Smooth muscle cell (in vitro differentiated cells): ENCODE data around the gene CADPS. TPM values are rescaled to one million over a fixed set of nuclear protein-coding genes. Genes with fewer than 3 reads are reported as not detected.

Source experiments
- DNase-seq: peaks from one replicate; lab custom pipeline; 2025; ENCODE audit not compliant: unreplicated experiment; lab: John Stamatoyannopoulos, UW
- H2AFZ ChIP-seq: fragments of 200-600 bp; sonication (generic); 2 replicates; pipeline ENCODE4 v1.6.0; 2016; ENCODE audit warnings: antibody characterized with exemption, low read depth, mild to moderate bottlenecking
- H3F3A ChIP-seq: fragments of 200-600 bp; sonication (generic); 2 replicates; pipeline ENCODE4 v1.6.0; 2017; ENCODE audit warnings: antibody characterized with exemption, low read depth
- H3K27ac ChIP-seq: fragments of 200-600 bp; sonication (generic); 2 replicates; pipeline ENCODE4 v1.5.1; 2016; ENCODE audit warnings: low read depth, mild to moderate bottlenecking
- H3K27me3 ChIP-seq: fragments of 200-600 bp; sonication (generic); 2 replicates; pipeline ENCODE4 v1.6.1; 2016; ENCODE audit warnings: low read depth, mild to moderate bottlenecking
- H3K36me3 ChIP-seq: fragments of 200-600 bp; sonication (generic); 2 replicates; pipeline ENCODE4 v1.5.1; 2016; ENCODE audit warnings: low read depth
- H3K4me1 ChIP-seq: fragments of 200-600 bp; sonication (generic); 2 replicates; pipeline ENCODE4 v1.5.1; 2016; ENCODE audit warnings: low read depth
- H3K4me2 ChIP-seq: fragments of 200-600 bp; sonication (generic); 2 replicates; pipeline ENCODE4 v1.6.0; 2016; ENCODE audit warnings: mild to moderate bottlenecking
- H3K4me3 ChIP-seq: fragments of 200-600 bp; sonication (generic); 2 replicates; pipeline ENCODE4 v1.5.1; 2016; ENCODE audit warnings: mild to moderate bottlenecking
- H3K79me2 ChIP-seq: fragments of 200-600 bp; sonication (generic); 2 replicates; pipeline ENCODE4 v1.6.0; 2016; ENCODE audit warnings: low read depth, mild to moderate bottlenecking
- H3K9ac ChIP-seq: fragments of 200-600 bp; sonication (generic); 2 replicates; pipeline ENCODE4 v1.6.0; 2016; ENCODE audit warnings: low read depth
- H3K9me3 ChIP-seq: fragments of 200-600 bp; sonication (generic); replicated peaks from 2 replicates; pipeline ENCODE4 v1.5.1; 2016; ENCODE audit warnings: low read depth
- H4K20me1 ChIP-seq: fragments of 200-600 bp; sonication (generic); 2 replicates; pipeline ENCODE4 v1.6.0; 2016; ENCODE audit warnings: low read depth
- WGBS: methylation state at CpG from one replicate; pipeline ENCODE4 v1.1.7; 2016; ENCODE audit warnings: low lambda C conversion rate; 5-methylcytosine and 5-hydroxymethylcytosine counted together
- polyA plus RNA-seq: library from polyadenylated mRNA; unstranded; fragments of >200 nt; fragmentation: Nextera tagmentation; extraction: Ambion mirVana; gene quantifications from 2 replicates; pipeline ENCODE4 v1.2.1, GENCODE V29; 2016
- total RNA-seq: library from RNA; depleted of rRNA; stranded (reverse); fragments of >200 nt; gene quantifications from 2 replicates; pipeline ENCODE4 v1.2.3, GENCODE V29; 2014
- TF ChIP-seq, protein P1 (sequence below): fragments of 200-600 bp; sonication (generic); IDR thresholded peaks from 2 replicates; pipeline ENCODE4 v1.5.1; 2017; ENCODE audit warnings: borderline replicate concordance, mild to moderate bottlenecking, antibody characterized with exemption; ENCODE audit not compliant: insufficient read depth, poor library complexity, severe bottlenecking

Gene CADPS
- total and polyA plus RNA-seq, 2 experiments from 2014 or later: 4.4 to 38.4 TPM

DNA sequence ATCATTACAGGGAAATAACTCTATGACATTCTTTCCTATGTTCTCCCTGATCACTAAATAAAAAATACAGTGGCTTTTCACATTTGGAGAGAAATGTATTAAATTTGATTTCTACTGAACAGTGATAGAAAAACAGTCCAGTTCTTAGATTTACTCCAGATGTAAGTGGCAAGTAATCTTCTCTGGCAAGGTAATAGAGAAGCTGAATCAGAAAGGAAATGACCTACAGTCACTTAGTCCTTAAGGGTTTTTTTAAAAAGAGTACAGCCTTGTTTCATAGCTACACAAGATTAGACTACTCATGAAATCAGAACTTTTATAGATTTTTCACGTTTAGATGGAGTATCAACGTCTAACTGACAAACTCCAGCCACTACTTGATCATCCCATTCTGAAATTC lies 236.9 kb downstream of the CADPS start:
- no peaks in the 10 kb centered on the region for H3K36me3 ChIP-seq
- H3K4me3 ChIP-seq: no peak overlapping the region
- H3K27me3 ChIP-seq: peaks cover 4% of the 10 kb centered on the region
- WGBS: 86% methylated on average over 2 of the region's 2 CpGs
- H3K4me1 ChIP-seq: no peaks in the 10 kb centered on the region
- H3K27ac ChIP-seq: no peak overlapping the region
- TF ChIP-seq, protein P1, sequence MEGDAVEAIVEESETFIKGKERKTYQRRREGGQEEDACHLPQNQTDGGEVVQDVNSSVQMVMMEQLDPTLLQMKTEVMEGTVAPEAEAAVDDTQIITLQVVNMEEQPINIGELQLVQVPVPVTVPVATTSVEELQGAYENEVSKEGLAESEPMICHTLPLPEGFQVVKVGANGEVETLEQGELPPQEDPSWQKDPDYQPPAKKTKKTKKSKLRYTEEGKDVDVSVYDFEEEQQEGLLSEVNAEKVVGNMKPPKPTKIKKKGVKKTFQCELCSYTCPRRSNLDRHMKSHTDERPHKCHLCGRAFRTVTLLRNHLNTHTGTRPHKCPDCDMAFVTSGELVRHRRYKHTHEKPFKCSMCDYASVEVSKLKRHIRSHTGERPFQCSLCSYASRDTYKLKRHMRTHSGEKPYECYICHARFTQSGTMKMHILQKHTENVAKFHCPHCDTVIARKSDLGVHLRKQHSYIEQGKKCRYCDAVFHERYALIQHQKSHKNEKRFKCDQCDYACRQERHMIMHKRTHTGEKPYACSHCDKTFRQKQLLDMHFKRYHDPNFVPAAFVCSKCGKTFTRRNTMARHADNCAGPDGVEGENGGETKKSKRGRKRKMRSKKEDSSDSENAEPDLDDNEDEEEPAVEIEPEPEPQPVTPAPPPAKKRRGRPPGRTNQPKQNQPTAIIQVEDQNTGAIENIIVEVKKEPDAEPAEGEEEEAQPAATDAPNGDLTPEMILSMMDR: no peak
- DNase-seq: no peak
- no peak overlapping the region for H2AFZ ChIP-seq
- H4K20me1 ChIP-seq: no peaks in the 10 kb centered on the region
- H3K4me2 ChIP-seq: no peak overlapping the region
- no peaks in the 10 kb centered on the region for H3F3A ChIP-seq
- no peaks in the 10 kb centered on the region for H3K79me2 ChIP-seq
- no peak overlapping the region for H3K9ac ChIP-seq
- no peaks in the 10 kb centered on the region for H3K9me3 ChIP-seq

DNA sequence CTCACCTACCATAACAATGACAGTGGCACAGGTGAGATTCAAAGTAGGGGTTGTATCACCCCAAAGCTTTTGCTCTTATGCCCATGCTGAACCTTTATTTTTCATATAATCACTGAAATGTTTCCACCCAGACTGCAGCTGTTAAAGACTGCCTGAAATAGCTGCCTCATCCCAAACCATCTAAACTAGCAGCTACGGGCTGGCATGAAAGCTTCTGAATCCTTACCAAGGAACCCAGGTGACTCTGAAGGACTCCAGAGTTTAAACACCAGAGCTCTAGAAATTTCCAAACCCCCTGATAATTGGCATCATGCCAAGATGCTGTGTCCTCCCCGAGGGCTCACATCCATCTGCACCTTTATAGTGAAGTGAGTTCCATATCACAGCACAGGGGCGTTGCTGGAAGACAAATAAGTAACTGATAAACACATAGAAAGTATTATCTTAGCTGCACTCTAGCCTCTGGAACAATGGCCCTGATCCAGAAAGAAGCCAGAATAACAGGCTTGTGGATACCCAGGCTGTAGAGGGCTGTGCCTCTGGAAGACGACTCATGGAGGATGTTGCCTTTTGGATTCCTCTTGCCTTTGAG lies 238.9 kb downstream of the CADPS start:
- DNase-seq: no peak
- Histone ChIP-seq H3K4me2 (no peak overlapping the region), H3K4me1 (no peaks in the 10 kb centered on the region), H4K20me1 (no peaks in the 10 kb centered on the region), H3K9me3 (no peaks in the 10 kb centered on the region), H3K9ac (no peak overlapping the region), H2AFZ (no peak overlapping the region), H3K27me3 (peaks cover 4% of the 10 kb centered on the region), H3K79me2 (no peaks in the 10 kb centered on the region), H3K4me3 (no peak overlapping the region), H3F3A (no peaks in the 10 kb centered on the region), H3K27ac (no peak overlapping the region), H3K36me3 (no peaks in the 10 kb centered on the region)
- 91% methylated on average over 4 of the region's 4 CpGs for WGBS
- TF ChIP-seq, protein P1: no peak

DNA sequence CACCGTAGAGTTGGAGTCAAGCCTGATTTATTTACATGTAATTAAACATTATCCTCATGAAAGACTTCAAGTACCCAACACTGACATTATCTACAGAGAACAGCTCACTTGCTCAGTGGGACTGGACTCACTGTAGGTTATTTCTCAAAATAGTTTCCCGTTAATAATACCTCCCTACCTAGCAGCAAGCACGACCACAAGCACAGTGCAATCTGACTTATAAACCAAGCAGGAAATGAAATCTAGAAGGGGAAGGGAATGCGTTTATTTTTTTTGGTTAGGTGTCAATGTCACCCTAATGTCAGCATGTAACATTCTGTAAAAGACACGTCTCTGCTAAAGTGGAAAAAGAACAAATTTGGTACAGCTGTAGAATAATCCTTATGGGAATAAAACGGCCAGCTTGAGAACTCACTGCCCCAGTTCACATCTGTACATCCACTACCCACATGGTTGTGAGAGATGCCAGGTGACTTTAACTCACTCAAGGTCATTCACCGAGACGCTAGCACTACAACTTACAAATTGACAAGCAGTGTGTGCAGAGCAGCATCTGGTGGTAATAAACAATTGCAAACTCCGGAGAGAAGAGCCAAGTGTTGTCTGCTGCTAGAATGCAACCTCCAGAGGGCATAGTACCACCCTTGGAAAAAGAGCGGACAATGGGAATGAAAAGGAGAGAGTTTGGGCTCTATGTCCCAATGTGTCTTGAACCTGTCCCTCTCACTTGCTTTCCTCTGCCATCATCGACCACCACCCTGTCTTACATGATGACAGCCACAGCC lies 242.5 kb downstream of the CADPS start:
- Histone ChIP-seq H3K9ac (no peak overlapping the region), H4K20me1 (no peaks in the 10 kb centered on the region), H3K4me2 (no peak overlapping the region), H3F3A (no peaks in the 10 kb centered on the region), H3K79me2 (no peaks in the 10 kb centered on the region), H3K36me3 (no peaks in the 10 kb centered on the region), H2AFZ (no peak overlapping the region), H3K27me3 (peaks cover 4% of the 10 kb centered on the region), H3K9me3 (no peaks in the 10 kb centered on the region), H3K4me3 (no peak overlapping the region), H3K27ac (no peak overlapping the region), H3K4me1 (no peaks in the 10 kb centered on the region)
- WGBS: 80% methylated on average over 11 of the region's 11 CpGs
- no peak for DNase-seq
- TF ChIP-seq, protein P1: no peak
